ENCODE data around the gene TGFBR2.

DNA sequence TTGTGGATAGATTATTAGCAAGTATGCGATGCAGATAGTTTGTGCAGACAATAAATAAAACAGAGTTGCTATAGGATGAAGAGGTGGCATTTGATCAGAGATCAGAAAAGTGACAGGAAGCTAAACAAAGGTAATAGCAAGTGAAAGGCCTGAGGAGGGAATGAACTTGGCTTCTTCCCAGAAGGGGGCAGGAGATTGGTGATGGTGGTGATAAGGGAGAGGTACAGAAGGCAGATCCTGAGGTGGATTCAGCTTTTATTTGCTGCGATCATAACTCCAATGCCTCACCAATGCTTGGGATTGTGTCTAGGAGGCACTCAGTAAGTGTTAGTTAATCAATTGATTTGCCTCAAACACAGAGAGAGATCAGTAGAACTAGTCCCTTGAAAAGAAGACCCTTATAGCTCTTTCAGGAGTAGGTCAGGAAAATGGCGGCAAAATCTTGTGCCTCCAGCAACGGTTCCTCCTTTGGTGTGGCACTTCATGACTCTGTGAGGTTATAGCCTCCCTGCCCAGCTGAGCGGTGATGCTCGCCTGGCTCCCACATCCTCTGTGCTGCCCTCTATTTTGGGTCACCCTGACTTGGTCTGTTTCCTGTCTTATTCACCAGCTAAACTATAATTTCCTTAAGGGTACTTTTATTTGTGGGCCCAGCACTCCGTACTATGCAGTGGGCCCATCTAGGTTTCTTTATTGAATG, 37.5 kb downstream of the TGFBR2 start:
- TF ChIP-seq, protein P1, sequence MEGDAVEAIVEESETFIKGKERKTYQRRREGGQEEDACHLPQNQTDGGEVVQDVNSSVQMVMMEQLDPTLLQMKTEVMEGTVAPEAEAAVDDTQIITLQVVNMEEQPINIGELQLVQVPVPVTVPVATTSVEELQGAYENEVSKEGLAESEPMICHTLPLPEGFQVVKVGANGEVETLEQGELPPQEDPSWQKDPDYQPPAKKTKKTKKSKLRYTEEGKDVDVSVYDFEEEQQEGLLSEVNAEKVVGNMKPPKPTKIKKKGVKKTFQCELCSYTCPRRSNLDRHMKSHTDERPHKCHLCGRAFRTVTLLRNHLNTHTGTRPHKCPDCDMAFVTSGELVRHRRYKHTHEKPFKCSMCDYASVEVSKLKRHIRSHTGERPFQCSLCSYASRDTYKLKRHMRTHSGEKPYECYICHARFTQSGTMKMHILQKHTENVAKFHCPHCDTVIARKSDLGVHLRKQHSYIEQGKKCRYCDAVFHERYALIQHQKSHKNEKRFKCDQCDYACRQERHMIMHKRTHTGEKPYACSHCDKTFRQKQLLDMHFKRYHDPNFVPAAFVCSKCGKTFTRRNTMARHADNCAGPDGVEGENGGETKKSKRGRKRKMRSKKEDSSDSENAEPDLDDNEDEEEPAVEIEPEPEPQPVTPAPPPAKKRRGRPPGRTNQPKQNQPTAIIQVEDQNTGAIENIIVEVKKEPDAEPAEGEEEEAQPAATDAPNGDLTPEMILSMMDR (conservative IDR thresholded peaks at IDR 0.05; ENCODE audit: low read length): no peak
- no peak for TF ChIP-seq EZH2phosphoT487 (IDR thresholded peaks at IDR 0.05; ENCODE audit: borderline replicate concordance)
